Body of pancreas (tissue), 4 donors: ENCODE results near the gene KRTAP8-1.

Experiments used
- POLR2A ChIP-seq, 3 donors: fragments of 450-650 bp; IDR thresholded peaks; one replicate each; pipeline ENCODE4 v1.6.1; 2016; ENCODE audit warnings: antibody characterized with exemption in 3 of 3, mild to moderate bottlenecking in 2 of 3
- TF ChIP-seq, protein P1 (sequence below), 7 experiments: fragments of 450-650 bp in 4 of 7; fragments of 200-600 bp in 3 of 7; sonication (generic) in 3 of 7; IDR thresholded peaks; one replicate each; pipeline ENCODE4 v1.5.1; 2016 to 2019; ENCODE audit warnings: antibody characterized with exemption in 7 of 7

DNA sequence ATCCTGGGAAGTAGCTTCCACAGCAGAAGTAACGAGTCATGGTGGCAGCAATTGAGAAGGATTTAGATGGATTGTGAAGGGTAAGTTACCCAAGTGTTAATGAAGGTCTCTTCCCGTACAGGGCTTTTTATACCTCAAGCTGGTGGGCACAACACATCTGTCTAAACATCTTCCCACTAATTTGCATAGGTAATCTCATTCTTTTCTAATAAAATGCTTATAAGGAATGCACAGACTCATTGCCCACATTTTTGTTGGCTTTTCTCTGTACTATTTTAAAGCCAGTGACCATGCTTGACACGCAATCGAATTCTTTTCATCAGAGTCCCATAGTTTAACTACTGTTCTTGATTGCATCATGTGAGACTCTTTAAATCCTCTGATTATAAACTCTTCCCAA lies 16.6 kb upstream of the KRTAP8-1 start, which contains the start of gene KRTAP7-1:
- TF ChIP-seq, protein P1, sequence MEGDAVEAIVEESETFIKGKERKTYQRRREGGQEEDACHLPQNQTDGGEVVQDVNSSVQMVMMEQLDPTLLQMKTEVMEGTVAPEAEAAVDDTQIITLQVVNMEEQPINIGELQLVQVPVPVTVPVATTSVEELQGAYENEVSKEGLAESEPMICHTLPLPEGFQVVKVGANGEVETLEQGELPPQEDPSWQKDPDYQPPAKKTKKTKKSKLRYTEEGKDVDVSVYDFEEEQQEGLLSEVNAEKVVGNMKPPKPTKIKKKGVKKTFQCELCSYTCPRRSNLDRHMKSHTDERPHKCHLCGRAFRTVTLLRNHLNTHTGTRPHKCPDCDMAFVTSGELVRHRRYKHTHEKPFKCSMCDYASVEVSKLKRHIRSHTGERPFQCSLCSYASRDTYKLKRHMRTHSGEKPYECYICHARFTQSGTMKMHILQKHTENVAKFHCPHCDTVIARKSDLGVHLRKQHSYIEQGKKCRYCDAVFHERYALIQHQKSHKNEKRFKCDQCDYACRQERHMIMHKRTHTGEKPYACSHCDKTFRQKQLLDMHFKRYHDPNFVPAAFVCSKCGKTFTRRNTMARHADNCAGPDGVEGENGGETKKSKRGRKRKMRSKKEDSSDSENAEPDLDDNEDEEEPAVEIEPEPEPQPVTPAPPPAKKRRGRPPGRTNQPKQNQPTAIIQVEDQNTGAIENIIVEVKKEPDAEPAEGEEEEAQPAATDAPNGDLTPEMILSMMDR (IDR thresholded peaks at IDR 0.05): no peak
- no peak for TF ChIP-seq POLR2A (IDR thresholded peaks at IDR 0.05)
